GM06990 (cell line): ENCODE data around the gene GRM8.

Experiments used
- DNase-seq: peaks from one replicate; pipeline ENCODE4 v3.0.0-alpha.2; 2011; ENCODE audit not compliant: insufficient read length; ENCODE audit errors: extremely low read depth
- H3K27me3 ChIP-seq: replicated peaks from 2 replicates; pipeline ENCODE4 v1.6.0; 2011; ENCODE audit warnings: low read length; ENCODE audit not compliant: control insufficient read depth, insufficient read depth
- H3K36me3 ChIP-seq: 2 replicates; pipeline ENCODE4 v1.5.1; 2011; ENCODE audit warnings: low read length; ENCODE audit not compliant: control insufficient read depth, insufficient read depth
- H3K4me3 ChIP-seq: replicated peaks from 2 replicates; pipeline ENCODE4 v1.5.1; 2011; ENCODE audit warnings: low read depth, mild to moderate bottlenecking, control low read depth, low read length
- TF ChIP-seq, protein P1 (sequence below): IDR thresholded peaks from 2 replicates; pipeline ENCODE4 v1.5.1; 2011; ENCODE audit warnings: low read length, control low read depth, mild to moderate bottlenecking, inconsistent platforms; ENCODE audit not compliant: insufficient read depth, poor library complexity, severe bottlenecking

The GRM8 gene

DNA sequence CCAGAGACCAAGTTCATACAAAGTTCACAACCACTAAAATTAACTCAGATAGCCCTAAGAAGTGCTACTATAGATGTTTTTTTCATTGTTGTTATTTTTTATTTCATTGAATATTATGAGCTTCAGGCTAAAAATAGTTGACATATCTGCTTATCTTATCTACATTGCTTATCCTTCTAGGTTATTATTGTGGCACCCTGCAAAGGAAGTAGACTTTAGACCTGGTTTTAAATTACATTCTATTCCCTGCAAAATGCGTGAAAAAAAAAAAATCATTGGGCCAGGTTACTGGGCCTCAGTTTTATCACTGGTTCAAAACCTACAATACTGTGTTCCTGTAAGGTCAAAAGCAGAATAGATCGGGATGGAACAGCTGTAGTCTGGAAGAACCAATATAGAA, 811.0 kb downstream of the GRM8 start:
- DNase-seq = no peak
- TF ChIP-seq, protein P1, sequence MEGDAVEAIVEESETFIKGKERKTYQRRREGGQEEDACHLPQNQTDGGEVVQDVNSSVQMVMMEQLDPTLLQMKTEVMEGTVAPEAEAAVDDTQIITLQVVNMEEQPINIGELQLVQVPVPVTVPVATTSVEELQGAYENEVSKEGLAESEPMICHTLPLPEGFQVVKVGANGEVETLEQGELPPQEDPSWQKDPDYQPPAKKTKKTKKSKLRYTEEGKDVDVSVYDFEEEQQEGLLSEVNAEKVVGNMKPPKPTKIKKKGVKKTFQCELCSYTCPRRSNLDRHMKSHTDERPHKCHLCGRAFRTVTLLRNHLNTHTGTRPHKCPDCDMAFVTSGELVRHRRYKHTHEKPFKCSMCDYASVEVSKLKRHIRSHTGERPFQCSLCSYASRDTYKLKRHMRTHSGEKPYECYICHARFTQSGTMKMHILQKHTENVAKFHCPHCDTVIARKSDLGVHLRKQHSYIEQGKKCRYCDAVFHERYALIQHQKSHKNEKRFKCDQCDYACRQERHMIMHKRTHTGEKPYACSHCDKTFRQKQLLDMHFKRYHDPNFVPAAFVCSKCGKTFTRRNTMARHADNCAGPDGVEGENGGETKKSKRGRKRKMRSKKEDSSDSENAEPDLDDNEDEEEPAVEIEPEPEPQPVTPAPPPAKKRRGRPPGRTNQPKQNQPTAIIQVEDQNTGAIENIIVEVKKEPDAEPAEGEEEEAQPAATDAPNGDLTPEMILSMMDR = no peak

DNA sequence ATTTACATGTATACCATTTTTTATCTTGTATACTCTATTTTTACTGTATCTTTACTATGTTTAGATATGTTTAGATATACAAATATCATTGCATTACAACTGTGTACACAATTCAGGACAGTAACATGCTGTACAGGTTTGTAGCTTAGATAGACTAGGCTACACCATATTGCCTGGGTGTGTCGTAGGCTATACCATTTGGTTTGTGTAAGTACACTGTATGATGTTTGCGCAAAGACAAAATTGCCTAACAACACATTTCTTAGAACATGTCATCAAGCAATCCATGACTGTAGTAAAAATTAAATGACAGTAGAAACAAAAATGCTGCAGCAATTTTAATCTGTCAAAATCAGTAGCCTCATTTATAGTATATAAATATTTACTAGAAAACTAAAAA, 812.2 kb downstream of the GRM8 start:
- no peak for DNase-seq
- no peak overlapping the region for H3K4me3 ChIP-seq
- TF ChIP-seq, protein P1 = no peak
- H3K27me3 ChIP-seq = no peaks in the 10 kb centered on the region
- H3K36me3 ChIP-seq = no peaks in the 10 kb centered on the region

More for the DNA sequence above, 811.0 kb downstream of the GRM8 start:
- no peaks in the 10 kb centered on the region for H3K36me3 ChIP-seq
- no peak overlapping the region for H3K4me3 ChIP-seq
- H3K27me3 ChIP-seq = no peaks in the 10 kb centered on the region

DNA sequence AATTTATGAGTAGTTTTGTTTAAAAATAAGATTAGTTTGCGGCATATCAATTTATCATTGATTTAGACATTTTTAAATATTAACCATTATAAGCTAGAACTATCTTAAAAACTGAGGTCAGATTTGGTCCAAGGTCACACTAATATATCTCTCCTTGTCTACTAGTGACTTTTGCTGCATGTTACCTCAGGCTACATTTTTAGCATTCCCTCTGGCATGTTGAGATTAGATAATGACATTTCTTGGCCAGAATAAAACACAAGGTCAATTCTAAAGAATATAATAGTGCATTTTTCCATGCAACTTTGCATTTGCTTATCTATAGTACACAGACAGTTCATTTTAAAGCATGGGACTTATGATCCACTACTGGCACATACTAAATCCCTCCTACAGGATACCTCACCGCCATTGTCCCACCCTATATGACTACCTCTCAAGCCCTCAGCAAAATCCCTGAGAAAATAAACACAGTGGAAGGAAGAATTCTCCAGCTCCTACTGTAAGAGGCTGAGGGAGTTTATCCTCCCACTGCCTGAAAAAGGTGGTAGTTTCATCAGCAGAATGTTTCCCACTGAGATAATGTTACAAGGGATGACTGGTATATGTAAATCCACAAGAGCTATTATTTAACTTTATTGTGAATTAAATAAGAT, 816.4 kb downstream of the GRM8 start:
- Histone ChIP-seq H3K4me3 (no peak overlapping the region), H3K36me3 (no peaks in the 10 kb centered on the region), H3K27me3 (no peaks in the 10 kb centered on the region)
- TF ChIP-seq, protein P1 = no peak
- DNase-seq = no peak

DNA sequence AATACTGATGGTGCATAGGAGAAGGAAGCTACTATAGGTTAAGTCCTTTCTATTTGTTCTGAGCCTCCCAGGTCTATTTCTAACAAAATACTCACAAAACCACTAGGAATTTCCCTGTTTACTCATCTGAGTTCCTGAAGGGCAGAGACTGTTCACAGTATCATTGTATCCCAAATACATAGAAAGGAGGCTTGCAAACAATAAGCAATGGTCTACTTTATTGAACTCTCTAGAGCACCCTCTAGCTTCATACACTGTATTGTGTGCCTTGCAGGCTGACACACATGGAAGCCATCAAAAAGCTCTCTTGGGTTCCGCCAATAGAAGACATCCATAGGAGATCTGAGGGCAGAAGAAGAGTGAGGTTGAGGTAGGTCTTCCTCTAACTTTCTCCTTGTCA, 826.1 kb downstream of the GRM8 start:
- H3K27me3 ChIP-seq = no peaks in the 10 kb centered on the region
- no peak for DNase-seq
- H3K36me3 ChIP-seq = no peaks in the 10 kb centered on the region
- H3K4me3 ChIP-seq = no peak overlapping the region
- TF ChIP-seq, protein P1 = peak; percentile 4

DNA sequence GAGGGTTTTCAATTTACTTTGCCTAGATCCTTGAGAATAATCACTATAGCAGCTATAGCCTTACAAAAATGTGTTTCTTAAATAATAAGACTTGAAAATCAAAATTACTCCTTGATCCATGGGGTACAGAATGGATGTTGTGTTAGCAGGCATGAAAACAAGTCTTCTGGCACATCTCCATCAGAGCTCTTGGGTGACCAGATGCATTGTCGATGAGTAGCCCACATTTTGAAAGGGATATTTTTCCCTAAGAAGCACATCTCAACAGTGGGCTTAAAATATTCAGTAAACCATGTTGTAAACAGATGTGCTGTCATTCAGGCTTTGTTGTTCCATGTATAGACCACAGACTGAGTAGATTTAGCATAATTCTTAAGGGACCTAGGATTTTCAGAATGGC, 827.8 kb downstream of the GRM8 start:
- no peak overlapping the region for H3K4me3 ChIP-seq
- no peaks in the 10 kb centered on the region for H3K36me3 ChIP-seq
- DNase-seq = no peak
- H3K27me3 ChIP-seq = no peaks in the 10 kb centered on the region
- TF ChIP-seq, protein P1 = no peak

DNA sequence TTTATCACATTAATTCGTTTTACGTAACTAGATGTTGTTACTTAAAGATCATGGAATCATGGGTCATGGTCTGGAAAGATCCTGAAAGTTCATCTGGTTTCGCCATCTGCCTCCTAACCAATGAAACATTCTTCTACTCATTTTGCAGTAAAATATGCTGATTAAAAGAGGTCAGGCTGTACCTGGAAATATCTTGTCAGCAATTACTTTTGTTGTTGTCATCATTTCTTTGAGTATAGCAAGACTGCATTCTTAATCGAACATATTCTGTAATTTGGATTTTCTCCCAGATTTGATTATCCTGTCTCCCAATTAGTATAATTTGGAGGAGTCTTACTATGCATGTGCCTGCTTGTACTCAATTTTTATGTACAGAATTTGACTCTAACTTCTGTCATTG, 833.7 kb downstream of the GRM8 start:
- DNase-seq = no peak
- no peaks in the 10 kb centered on the region for H3K27me3 ChIP-seq
- H3K36me3 ChIP-seq = no peaks in the 10 kb centered on the region
- TF ChIP-seq, protein P1 = no peak
- H3K4me3 ChIP-seq = no peak overlapping the region
